Uterus (tissue), 2 donors: ENCODE measurements around the gene PEPD.

Experiments used
- CTCF ChIP-seq, 4 experiments: fragments of 200-600 bp in 2 of 4; fragments of 450-650 bp in 2 of 4; sonication (generic) in 2 of 4; IDR thresholded peaks; one replicate each; pipeline ENCODE4 v1.5.1; 2016 to 2019; ENCODE audit warnings: antibody characterized with exemption in 4 of 4, mild to moderate bottlenecking in 2 of 4, moderate library complexity in 1 of 4
- POLR2A ChIP-seq, 2 donors: fragments of 450-650 bp; IDR thresholded peaks; one replicate each; pipeline ENCODE4 v1.6.1; 2016; ENCODE audit warnings: antibody characterized with exemption in 2 of 2, mild to moderate bottlenecking in 1 of 2, moderate library complexity in 1 of 2

- TF ChIP-seq CTCF (IDR thresholded peaks at IDR 0.05) (no peak), POLR2A (IDR thresholded peaks at IDR 0.05) (no peak)
These were observed 37.3 kb upstream of the PEPD start for GRCh38 chr19:33558856-33559255.
